ENCODE results near the gene GPR15LG.

The GPR15LG gene

DNA sequence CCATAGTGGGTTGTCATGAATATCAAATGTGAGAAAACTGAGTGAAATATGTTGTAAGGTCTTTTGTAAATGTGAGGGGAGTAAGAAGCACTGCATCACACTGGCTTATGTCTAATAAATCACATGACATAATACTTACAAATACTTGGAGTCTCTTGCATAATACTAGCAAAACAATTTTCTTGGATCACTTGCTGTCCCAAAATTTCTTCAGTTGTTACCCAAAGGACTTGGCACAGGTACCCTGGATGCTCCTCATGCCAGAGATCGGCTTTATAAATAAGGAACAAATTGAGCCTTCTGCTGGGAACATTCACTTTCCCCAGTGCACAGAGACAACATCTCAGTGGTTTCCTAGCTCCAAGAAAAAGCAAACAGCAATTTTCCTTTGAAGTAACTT, 56.8 kb downstream of the GPR15LG start:
- DNase-seq (ENCODE audit: low spot score) = no peak
- TF ChIP-seq, protein P1, sequence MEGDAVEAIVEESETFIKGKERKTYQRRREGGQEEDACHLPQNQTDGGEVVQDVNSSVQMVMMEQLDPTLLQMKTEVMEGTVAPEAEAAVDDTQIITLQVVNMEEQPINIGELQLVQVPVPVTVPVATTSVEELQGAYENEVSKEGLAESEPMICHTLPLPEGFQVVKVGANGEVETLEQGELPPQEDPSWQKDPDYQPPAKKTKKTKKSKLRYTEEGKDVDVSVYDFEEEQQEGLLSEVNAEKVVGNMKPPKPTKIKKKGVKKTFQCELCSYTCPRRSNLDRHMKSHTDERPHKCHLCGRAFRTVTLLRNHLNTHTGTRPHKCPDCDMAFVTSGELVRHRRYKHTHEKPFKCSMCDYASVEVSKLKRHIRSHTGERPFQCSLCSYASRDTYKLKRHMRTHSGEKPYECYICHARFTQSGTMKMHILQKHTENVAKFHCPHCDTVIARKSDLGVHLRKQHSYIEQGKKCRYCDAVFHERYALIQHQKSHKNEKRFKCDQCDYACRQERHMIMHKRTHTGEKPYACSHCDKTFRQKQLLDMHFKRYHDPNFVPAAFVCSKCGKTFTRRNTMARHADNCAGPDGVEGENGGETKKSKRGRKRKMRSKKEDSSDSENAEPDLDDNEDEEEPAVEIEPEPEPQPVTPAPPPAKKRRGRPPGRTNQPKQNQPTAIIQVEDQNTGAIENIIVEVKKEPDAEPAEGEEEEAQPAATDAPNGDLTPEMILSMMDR (IDR thresholded peaks at IDR 0.05; ENCODE audit: borderline replicate concordance, control extremely low read depth, extremely low read depth, insufficient read depth, missing control alignments) = no peak
- in situ Hi-C loops (cut with MboI; ENCODE audit: low sequenced_read_pairs, unreplicated experiment) = no loop called here

DNA sequence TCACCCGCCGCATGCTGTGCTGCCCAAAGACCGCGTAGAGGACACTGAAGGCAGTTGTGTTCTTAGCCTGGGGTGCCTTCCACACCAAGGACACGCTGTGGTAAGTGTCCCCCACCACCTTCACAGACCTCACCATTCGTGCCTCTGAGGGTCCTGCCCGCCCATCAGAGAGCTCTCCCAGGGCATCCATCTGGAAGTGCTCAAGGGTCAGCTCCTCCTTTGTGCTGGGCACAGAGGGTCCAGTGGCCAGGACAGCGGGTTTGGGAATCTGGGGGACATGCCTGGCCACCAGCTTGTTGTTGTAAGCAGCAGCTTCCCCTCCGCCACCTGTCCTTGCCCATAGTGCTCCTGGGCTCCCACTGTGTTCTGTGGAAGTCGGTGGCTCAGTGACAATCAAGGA, 58.8 kb downstream of the GPR15LG start:
- in situ Hi-C loops (cut with MboI; ENCODE audit: low sequenced_read_pairs, unreplicated experiment) = no loop called here
- no peak for DNase-seq (ENCODE audit: low spot score)
- TF ChIP-seq, protein P1 (IDR thresholded peaks at IDR 0.05; ENCODE audit: borderline replicate concordance, control extremely low read depth, extremely low read depth, insufficient read depth, missing control alignments) = no peak

DNA sequence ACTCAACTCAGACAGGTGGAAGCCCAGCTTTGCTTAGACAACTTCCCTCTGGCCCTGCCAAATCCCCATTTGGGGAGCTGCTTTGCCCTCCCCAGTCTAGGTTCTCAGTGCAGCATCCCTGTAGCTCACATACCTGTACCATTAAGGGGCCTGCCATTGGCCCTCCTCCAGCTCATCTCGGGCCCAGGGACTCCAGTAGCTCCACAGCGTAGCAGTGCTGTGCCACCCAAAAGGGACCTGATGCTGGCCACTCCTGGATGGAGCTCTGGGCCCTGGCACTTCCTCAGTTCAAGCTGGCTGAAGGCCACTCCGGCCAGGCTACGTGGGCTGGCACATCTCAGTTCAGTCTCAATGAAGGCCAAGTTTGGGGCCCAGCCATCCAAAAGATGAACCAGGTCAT, 60.3 kb downstream of the GPR15LG start:
- TF ChIP-seq, protein P1 (IDR thresholded peaks at IDR 0.05; ENCODE audit: borderline replicate concordance, control extremely low read depth, extremely low read depth, insufficient read depth, missing control alignments) = no peak
- no peak for DNase-seq (ENCODE audit: low spot score)
- in situ Hi-C loops (cut with MboI; ENCODE audit: low sequenced_read_pairs, unreplicated experiment) = no loop called here

DNA sequence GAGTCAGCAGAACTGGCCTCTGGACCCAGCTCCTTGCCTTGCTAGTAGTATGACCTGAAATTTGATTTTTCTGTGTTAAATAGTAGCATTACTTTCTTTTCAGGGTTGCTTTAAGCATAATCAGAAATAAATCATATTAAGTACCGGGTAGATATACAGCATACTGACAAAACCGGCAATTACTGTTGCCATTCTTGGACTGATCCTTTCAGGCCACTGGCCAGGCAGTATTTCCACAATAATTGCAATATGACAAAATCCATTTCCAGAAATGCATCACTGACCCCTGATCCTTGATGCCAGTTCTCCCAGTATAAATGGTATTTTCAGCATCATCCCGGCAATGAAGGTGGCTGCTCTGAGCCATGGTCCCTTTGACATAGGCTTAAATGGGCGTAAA, 60.9 kb downstream of the GPR15LG start:
- TF ChIP-seq, protein P1 (IDR thresholded peaks at IDR 0.05; ENCODE audit: borderline replicate concordance, control extremely low read depth, extremely low read depth, insufficient read depth, missing control alignments) = no peak
- in situ Hi-C loops (cut with MboI; ENCODE audit: low sequenced_read_pairs, unreplicated experiment) = no loop called here
- no peak for DNase-seq (ENCODE audit: low spot score)
